Lung (tissue), 12 donors: ENCODE data around the gene KLHL26. TPM values are rescaled to one million over a fixed set of nuclear protein-coding genes. Genes with fewer than 3 reads are reported as not detected.
A peak's percentile ranks its signal among the peaks of the same experiment; 100 is the strongest.

Experiments
- ATAC-seq: fragments of 200-7000 bp; cut with Tn5 transposase; one replicate; pipeline ENCODE4 v1.9.1; 2020; ENCODE audit warnings: moderate number of reproducible peaks; ENCODE audit not compliant: insufficient read depth, low FRiP score
- DNase-seq, 3 donors: peaks; one replicate each; pipeline ENCODE4 v3.0.0-alpha.2; 2013 to 2017
- H3K27ac ChIP-seq, 2 donors: one replicate each; pipeline ENCODE4 v1.5.1; 2013; ENCODE audit warnings: mild to moderate bottlenecking in 2 of 2, moderate library complexity in 2 of 2, control low read depth in 1 of 2, inconsistent platforms in 1 of 2, low read depth in 1 of 2, low read length in 1 of 2
- H3K27me3 ChIP-seq, 3 donors: one replicate each; pipeline ENCODE4 v1.5.1; 2013; ENCODE audit warnings: low read length in 2 of 3; ENCODE audit not compliant: control insufficient read depth in 3 of 3, insufficient read depth in 3 of 3
- H3K36me3 ChIP-seq, 4 donors: one replicate each; pipeline ENCODE4 v1.5.1; 2013; ENCODE audit warnings: low read length in 4 of 4, mild to moderate bottlenecking in 1 of 4, moderate library complexity in 1 of 4; ENCODE audit not compliant: control insufficient read depth in 4 of 4, insufficient read depth in 4 of 4
- H3K4me1 ChIP-seq, 5 donors: one replicate each; pipeline ENCODE4 v1.5.1; 2013; ENCODE audit warnings: low read length in 5 of 5, mild to moderate bottlenecking in 2 of 5, moderate library complexity in 1 of 5; ENCODE audit not compliant: control insufficient read depth in 5 of 5, insufficient read depth in 5 of 5
- H3K4me3 ChIP-seq: one replicate; pipeline ENCODE4 v1.5.1; 2013; ENCODE audit warnings: mild to moderate bottlenecking, control low read depth, moderate library complexity
- H3K9ac ChIP-seq, 2 donors: one replicate each; pipeline ENCODE4 v1.5.1; 2013; ENCODE audit warnings: low read length in 2 of 2, control low read depth in 1 of 2; ENCODE audit not compliant: insufficient read depth in 1 of 2
- H3K9me3 ChIP-seq, 4 donors: one replicate each; pipeline ENCODE4 v1.5.1; 2013; ENCODE audit warnings: low read length in 3 of 4, mild to moderate bottlenecking in 1 of 4, moderate library complexity in 1 of 4; ENCODE audit not compliant: control insufficient read depth in 4 of 4, insufficient read depth in 3 of 4
- WGBS, 2 donors: extraction: QIAGEN DNeasy Blood & Tissue Kit; methylation state at CpG; one replicate each; pipeline ENCODE4 v1.1.7; 2013; 5-methylcytosine and 5-hydroxymethylcytosine counted together
- polyA plus RNA-seq, 2 donors: library from polyadenylated mRNA; stranded (reverse); fragments of 200-250 nt; gene quantifications; one replicate each; pipeline ENCODE4 v1.2.1, GENCODE V29; 2013
- total RNA-seq, 2 donors: library from RNA; depleted of rRNA in 1 of 2; stranded (reverse); fragments of >200 nt in 1 of 2; gene quantifications; one replicate each; pipeline ENCODE4 v1.2.1, GENCODE V29; 2014 to 2021
- TF ChIP-seq, protein P1 (sequence below): IDR thresholded peaks from 2 replicates; pipeline ENCODE4 v1.5.1; 2012; ENCODE audit warnings: mild to moderate bottlenecking; ENCODE audit errors: control extremely low read depth, extremely low read depth
- donor health status: control.
- donor health status: control.
- donor health status: Bipolar disorder and iron deficiency.
- donor health status: healthy.
- donor health status: DM: yes; HTN: yes; CAD: no.

KLHL26 gene
- total and polyA plus RNA-seq, 4 donors = 4.1 to 18.0 (median 8.4) TPM

DNA sequence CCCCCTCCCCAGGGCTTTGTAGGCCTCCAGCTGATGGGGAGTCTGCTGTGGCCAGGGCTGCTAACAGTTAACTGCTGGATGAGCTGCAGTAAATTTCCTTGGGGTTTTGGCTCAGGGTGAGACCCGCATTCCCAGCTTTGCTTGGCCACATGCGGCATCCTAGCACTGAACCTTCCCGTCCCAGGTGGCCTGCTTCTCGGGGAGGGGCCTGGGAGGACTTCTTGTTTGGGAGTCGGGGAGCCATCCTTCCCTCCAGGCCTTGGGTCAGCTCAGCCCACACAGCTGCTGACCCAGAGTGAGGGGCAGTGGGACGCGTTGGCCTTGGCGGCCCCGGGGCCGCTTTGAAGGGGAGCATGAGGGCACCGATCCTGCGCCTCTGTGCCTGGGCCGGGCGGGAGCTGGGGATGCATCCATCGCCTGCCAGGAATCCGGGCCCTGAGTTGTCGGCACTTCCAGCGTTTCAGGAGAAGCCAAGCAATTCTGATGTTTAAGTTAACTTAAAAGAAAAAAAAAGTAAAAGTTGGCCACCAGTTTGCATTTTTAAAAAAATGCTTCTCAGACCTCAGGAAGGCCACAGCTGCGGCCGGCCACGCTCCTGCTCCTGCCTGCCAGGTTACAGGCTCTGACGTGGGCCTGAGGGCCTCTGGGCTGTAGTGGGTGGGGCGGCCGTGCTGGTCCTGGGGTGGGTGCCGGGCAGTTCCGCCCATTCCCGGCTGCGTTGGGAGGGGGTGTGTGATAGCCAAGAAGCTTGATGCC, 74.3 kb downstream of the KLHL26 start:
- H3K27ac ChIP-seq = peak overlapping the region in 1 of 2 donors; percentile 4
- H3K9me3 ChIP-seq = no peaks in the 10 kb centered on the region
- ATAC-seq (no peak), DNase-seq (peak; percentile 78 to 89 (median 82))
- H3K4me1 ChIP-seq = peaks cover 0 to 21% (median 7%) of the 10 kb centered on the region in 5 donors
- whole genome bisulfite sequencing, 2 donors = 62 to 77% methylated on average over 28 of the region's 28 CpGs
- no peaks in the 10 kb centered on the region for H3K27me3 ChIP-seq
- H3K9ac ChIP-seq = no peak overlapping the region
- TF ChIP-seq, protein P1, sequence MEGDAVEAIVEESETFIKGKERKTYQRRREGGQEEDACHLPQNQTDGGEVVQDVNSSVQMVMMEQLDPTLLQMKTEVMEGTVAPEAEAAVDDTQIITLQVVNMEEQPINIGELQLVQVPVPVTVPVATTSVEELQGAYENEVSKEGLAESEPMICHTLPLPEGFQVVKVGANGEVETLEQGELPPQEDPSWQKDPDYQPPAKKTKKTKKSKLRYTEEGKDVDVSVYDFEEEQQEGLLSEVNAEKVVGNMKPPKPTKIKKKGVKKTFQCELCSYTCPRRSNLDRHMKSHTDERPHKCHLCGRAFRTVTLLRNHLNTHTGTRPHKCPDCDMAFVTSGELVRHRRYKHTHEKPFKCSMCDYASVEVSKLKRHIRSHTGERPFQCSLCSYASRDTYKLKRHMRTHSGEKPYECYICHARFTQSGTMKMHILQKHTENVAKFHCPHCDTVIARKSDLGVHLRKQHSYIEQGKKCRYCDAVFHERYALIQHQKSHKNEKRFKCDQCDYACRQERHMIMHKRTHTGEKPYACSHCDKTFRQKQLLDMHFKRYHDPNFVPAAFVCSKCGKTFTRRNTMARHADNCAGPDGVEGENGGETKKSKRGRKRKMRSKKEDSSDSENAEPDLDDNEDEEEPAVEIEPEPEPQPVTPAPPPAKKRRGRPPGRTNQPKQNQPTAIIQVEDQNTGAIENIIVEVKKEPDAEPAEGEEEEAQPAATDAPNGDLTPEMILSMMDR = no peak
- H3K36me3 ChIP-seq = peaks cover 0 to 4% (median 0%) of the 10 kb centered on the region in 4 donors
- H3K4me3 ChIP-seq = no peak overlapping the region

DNA sequence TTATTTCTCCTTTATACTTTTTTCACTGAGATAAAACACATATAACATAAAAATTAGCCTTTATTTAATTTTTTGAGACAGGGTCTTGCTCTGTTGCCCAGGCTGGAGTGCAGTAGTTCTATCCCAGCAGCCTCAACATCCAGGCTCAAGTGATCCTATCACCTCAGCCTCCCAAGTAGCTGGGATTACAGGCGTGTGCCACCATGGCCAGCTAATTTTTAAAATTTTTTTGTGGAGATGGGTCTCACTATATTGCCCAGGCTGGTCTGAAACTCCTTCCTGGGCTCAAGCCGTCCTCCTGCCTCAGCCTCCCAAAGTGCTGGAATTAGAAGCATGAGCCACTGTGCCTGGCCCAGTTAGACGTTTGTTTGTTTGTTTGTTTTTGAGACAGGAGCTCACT, 75.1 kb downstream of the KLHL26 start:
- peaks cover 0 to 21% (median 7%) of the 10 kb centered on the region in 5 donors for H3K4me1 ChIP-seq
- DNase-seq (no peak), ATAC-seq (no peak)
- no peaks in the 10 kb centered on the region for H3K9me3 ChIP-seq
- H3K27me3 ChIP-seq = no peaks in the 10 kb centered on the region
- no peak overlapping the region for H3K4me3 ChIP-seq
- 89 to 90% methylated on average over 3 of the region's 3 CpGs for WGBS, 2 donors
- no peak overlapping the region for H3K27ac ChIP-seq
- H3K36me3 ChIP-seq = peaks cover 0 to 4% (median 0%) of the 10 kb centered on the region in 4 donors
- H3K9ac ChIP-seq = no peak overlapping the region
- TF ChIP-seq, protein P1 = no peak

GRCh38 chr19:18712981-18713380, 76.2 kb downstream of the KLHL26 start:
- DNase-seq = peak; percentile 83 to 92 (median 88)
- TF ChIP-seq, protein P1 = no peak
- H3K4me3 ChIP-seq = no peak overlapping the region

More at GRCh38 chr19:18712981-18713380, 76.2 kb downstream of the KLHL26 start:
- Histone ChIP-seq H3K27ac (no peak overlapping the region), H3K27me3 (no peaks in the 10 kb centered on the region), H3K36me3 (peaks cover 0 to 4% (median 0%) of the 10 kb centered on the region in 4 donors), H3K9ac (no peak overlapping the region), H3K4me1 (peaks cover 0 to 21% (median 7%) of the 10 kb centered on the region in 5 donors), H3K9me3 (no peaks in the 10 kb centered on the region)
- no peak for ATAC-seq
- WGBS, 2 donors = 72 to 74% methylated on average over 5 of the region's 5 CpGs
